Neural cell (in vitro differentiated cells): ENCODE data around the gene AK8.

Experiments used
- EP300 ChIP-seq: fragments of 450-650 bp; conservative IDR thresholded peaks from 2 replicates; pipeline ENCODE4 v1.6.1; 2014; ENCODE audit warnings: antibody characterized with exemption, mild to moderate bottlenecking, moderate library complexity; ENCODE audit not compliant: poor library complexity, severe bottlenecking
- EZH2 ChIP-seq: fragments of 200-600, 300-800 bp; shearing (Covaris generic), sonication (generic); IDR thresholded peaks from 2 replicates; pipeline ENCODE4 v1.6.1; 2014; ENCODE audit warnings: antibody characterized with exemption, low read length, borderline replicate concordance, mild to moderate bottlenecking; ENCODE audit not compliant: insufficient read depth, poor library complexity, severe bottlenecking
- POLR2AphosphoS5 ChIP-seq: IDR thresholded peaks from 2 replicates; pipeline ENCODE4 v1.6.1; 2012
- RAD21 ChIP-seq: fragments of 450-650 bp; conservative IDR thresholded peaks from 2 replicates; pipeline ENCODE4 v1.6.1; 2014; ENCODE audit warnings: antibody characterized with exemption, mild to moderate bottlenecking, moderate library complexity
- TAF1 ChIP-seq: IDR thresholded peaks from 2 replicates; pipeline ENCODE4 v1.6.1; 2012; ENCODE audit warnings: low read depth
- TF ChIP-seq, protein P1 (sequence below): fragments of 450-650 bp; IDR thresholded peaks from 2 replicates; pipeline ENCODE4 v1.5.1; 2014; ENCODE audit warnings: antibody characterized with exemption, mild to moderate bottlenecking, moderate library complexity; ENCODE audit not compliant: poor library complexity, severe bottlenecking
- TF ChIP-seq, protein P2 (sequence below): IDR thresholded peaks from 2 replicates; pipeline ENCODE4 v1.6.1; 2012; ENCODE audit warnings: borderline replicate concordance

DNA sequence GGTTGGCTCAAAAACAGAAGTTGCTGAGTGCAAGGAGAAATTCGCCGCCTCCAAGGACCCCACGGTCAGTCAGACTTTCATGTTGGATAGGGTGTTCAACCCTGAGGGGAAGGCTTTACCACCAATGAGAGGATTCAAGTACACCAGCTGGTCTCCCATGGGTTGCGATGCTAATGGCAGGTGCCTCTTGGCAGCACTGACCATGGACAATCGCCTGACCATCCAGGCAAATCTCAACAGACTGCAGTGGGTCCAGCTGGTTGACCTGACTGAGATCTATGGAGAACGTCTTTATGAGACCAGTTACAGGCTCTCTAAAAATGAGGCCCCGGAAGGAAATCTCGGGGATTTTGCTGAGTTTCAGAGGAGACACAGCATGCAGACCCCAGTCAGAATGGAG is 200.1 kb downstream of the AK8 start:
- no peak for TF ChIP-seq POLR2AphosphoS5
- TF ChIP-seq, protein P1, sequence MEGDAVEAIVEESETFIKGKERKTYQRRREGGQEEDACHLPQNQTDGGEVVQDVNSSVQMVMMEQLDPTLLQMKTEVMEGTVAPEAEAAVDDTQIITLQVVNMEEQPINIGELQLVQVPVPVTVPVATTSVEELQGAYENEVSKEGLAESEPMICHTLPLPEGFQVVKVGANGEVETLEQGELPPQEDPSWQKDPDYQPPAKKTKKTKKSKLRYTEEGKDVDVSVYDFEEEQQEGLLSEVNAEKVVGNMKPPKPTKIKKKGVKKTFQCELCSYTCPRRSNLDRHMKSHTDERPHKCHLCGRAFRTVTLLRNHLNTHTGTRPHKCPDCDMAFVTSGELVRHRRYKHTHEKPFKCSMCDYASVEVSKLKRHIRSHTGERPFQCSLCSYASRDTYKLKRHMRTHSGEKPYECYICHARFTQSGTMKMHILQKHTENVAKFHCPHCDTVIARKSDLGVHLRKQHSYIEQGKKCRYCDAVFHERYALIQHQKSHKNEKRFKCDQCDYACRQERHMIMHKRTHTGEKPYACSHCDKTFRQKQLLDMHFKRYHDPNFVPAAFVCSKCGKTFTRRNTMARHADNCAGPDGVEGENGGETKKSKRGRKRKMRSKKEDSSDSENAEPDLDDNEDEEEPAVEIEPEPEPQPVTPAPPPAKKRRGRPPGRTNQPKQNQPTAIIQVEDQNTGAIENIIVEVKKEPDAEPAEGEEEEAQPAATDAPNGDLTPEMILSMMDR, result no peak
- TF ChIP-seq TAF1, result no peak
- TF ChIP-seq RAD21, result no peak
- TF ChIP-seq EZH2, result no peak
- TF ChIP-seq, protein P2, sequence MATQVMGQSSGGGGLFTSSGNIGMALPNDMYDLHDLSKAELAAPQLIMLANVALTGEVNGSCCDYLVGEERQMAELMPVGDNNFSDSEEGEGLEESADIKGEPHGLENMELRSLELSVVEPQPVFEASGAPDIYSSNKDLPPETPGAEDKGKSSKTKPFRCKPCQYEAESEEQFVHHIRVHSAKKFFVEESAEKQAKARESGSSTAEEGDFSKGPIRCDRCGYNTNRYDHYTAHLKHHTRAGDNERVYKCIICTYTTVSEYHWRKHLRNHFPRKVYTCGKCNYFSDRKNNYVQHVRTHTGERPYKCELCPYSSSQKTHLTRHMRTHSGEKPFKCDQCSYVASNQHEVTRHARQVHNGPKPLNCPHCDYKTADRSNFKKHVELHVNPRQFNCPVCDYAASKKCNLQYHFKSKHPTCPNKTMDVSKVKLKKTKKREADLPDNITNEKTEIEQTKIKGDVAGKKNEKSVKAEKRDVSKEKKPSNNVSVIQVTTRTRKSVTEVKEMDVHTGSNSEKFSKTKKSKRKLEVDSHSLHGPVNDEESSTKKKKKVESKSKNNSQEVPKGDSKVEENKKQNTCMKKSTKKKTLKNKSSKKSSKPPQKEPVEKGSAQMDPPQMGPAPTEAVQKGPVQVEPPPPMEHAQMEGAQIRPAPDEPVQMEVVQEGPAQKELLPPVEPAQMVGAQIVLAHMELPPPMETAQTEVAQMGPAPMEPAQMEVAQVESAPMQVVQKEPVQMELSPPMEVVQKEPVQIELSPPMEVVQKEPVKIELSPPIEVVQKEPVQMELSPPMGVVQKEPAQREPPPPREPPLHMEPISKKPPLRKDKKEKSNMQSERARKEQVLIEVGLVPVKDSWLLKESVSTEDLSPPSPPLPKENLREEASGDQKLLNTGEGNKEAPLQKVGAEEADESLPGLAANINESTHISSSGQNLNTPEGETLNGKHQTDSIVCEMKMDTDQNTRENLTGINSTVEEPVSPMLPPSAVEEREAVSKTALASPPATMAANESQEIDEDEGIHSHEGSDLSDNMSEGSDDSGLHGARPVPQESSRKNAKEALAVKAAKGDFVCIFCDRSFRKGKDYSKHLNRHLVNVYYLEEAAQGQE, result no peak
- no peak for TF ChIP-seq EP300
